CD4-positive, alpha-beta memory T cell (primary cell): ENCODE results near the gene TBC1D14. TPM values are rescaled to one million over a fixed set of nuclear protein-coding genes. Genes with fewer than 3 reads are reported as not detected.

Experiments used
- CTCF ChIA-PET: fragments of 350-600 bp; sonication (Branson Sonifier 250); formaldehyde crosslinking; loops from one replicate; lab custom pipeline; 2021; ENCODE audit warnings: inconsistent platforms; ENCODE audit not compliant: partially characterized antibody; lab: Charles Lee
- POLR2A ChIA-PET: fragments of 350-600 bp; sonication (Branson Sonifier 250); formaldehyde crosslinking; loops from one replicate; lab custom pipeline; 2021; ENCODE audit not compliant: partially characterized antibody; lab: Charles Lee
- DNase-seq, 5 donors: peaks; one replicate each; pipeline versions ENCODE4 v3.0.0 to v3.0.0-alpha.2; 2020 to 2022; ENCODE audit warnings: mixed read lengths in 1 of 5
- H3K27ac ChIP-seq: one replicate; pipeline ENCODE4 v1.7.0; 2013; ENCODE audit warnings: low read depth, low read length
- H3K27me3 ChIP-seq: 2 replicates; pipeline ENCODE4 v1.7.0; 2013; ENCODE audit warnings: mild to moderate bottlenecking, low read length, moderate library complexity; ENCODE audit not compliant: insufficient read depth
- H3K36me3 ChIP-seq: 2 replicates; pipeline ENCODE4 v1.7.0; 2013; ENCODE audit warnings: mild to moderate bottlenecking, low read length, moderate library complexity; ENCODE audit not compliant: insufficient read depth
- H3K4me1 ChIP-seq: 2 replicates; pipeline ENCODE4 v1.7.0; 2013; ENCODE audit warnings: mild to moderate bottlenecking, low read length, moderate library complexity; ENCODE audit not compliant: insufficient read depth
- H3K4me3 ChIP-seq, 2 donors: one replicate each; pipeline ENCODE4 v1.7.0; 2013; ENCODE audit warnings: low read length in 2 of 2, mild to moderate bottlenecking in 1 of 2
- H3K9me3 ChIP-seq, 2 donors: one replicate each; pipeline ENCODE4 v1.7.0; 2013; ENCODE audit warnings: low read length in 2 of 2, control low read depth in 1 of 2; ENCODE audit not compliant: control insufficient read depth in 1 of 2
- H3K27ac Mint-ChIP-seq, 7 donors: one replicate each; pipeline ENCODE4 v1.8.0; 2020 to 2021; ENCODE audit warnings: mixed read lengths in 7 of 7, mild to moderate bottlenecking in 6 of 7, inconsistent platforms in 3 of 7, moderate library complexity in 3 of 7
- H3K27me3 Mint-ChIP-seq, 2 donors: one replicate each; pipeline ENCODE4 v1.8.0; 2020 to 2021; ENCODE audit warnings: mixed read lengths in 2 of 2
- H3K36me3 Mint-ChIP-seq, 2 donors: one replicate each; pipeline ENCODE4 v1.8.0; 2020 to 2021; ENCODE audit warnings: mixed read lengths in 2 of 2, inconsistent platforms in 1 of 2, mild to moderate bottlenecking in 1 of 2
- H3K4me1 Mint-ChIP-seq, 4 donors: one replicate each; pipeline ENCODE4 v1.8.0; 2020 to 2021; ENCODE audit warnings: mixed read lengths in 4 of 4, mild to moderate bottlenecking in 1 of 4
- H3K4me3 Mint-ChIP-seq, 8 donors: one replicate each; pipeline ENCODE4 v1.8.0; 2020 to 2021; ENCODE audit warnings: mixed read lengths in 8 of 8, mild to moderate bottlenecking in 7 of 8, moderate library complexity in 6 of 8, inconsistent platforms in 3 of 8
- H3K9me3 Mint-ChIP-seq, 8 donors: one replicate each; pipeline ENCODE4 v1.8.0; 2020 to 2021; ENCODE audit warnings: mixed read lengths in 8 of 8, mild to moderate bottlenecking in 5 of 8, inconsistent platforms in 3 of 8, moderate library complexity in 1 of 8
- intact Hi-C: fragments of 100-400 bp; cut with micrococcal nuclease; formaldehyde crosslinking; loops from one replicate; pipeline ENCODE4 v1.15.1; 2023
- polyA plus RNA-seq, 2 donors: library from polyadenylated mRNA; unstranded; fragments of 300-500 nt; fragmentation: Illumina TruSeq; gene quantifications; one replicate each; pipeline ENCODE4 v1.2.3, GENCODE V29; 2021
- total RNA-seq, 2 experiments: library from RNA; stranded (reverse); gene quantifications; one replicate each; pipeline ENCODE4 v1.2.3, GENCODE V29; 2021

Gene TBC1D14
- total and polyA plus RNA-seq, 4 experiments from 2014 or later = 40.7 to 80.7 (median 63.0) TPM

DNA sequence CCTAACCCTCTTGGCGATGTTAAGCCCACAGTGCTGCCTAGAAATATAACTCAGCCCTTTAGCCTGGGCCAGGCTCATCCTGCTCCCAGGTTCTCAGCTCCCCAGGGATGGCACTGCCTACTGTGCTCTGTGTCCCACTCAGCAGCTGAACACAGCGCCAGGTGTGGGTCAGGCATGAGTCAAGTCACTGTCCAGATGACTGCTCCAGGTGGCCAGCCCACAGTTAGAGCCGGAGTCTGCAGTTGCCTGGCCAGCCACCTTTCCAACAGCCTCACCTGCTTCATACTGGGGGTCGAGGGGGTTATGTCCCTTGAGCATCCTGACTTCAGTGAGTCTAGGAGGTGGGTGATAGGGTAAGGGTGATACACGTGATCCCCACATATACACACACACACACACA lies 48.4 kb downstream of the TBC1D14 start:
- no peaks in the 10 kb centered on the region for H3K27me3 ChIP-seq
- H3K4me3 Mint-ChIP-seq = no peak overlapping the region
- no peak overlapping the region for H3K4me3 ChIP-seq
- peaks cover 23% of the 10 kb centered on the region for H3K4me1 ChIP-seq
- peaks cover 26 to 73% (median 38%) of the 10 kb centered on the region in 4 donors for H3K4me1 Mint-ChIP-seq
- no peaks in the 10 kb centered on the region for H3K27me3 Mint-ChIP-seq
- H3K9me3 Mint-ChIP-seq = no peaks in the 10 kb centered on the region
- ChIA-PET CTCF (no interaction called here), POLR2A (no interaction called here)
- intact Hi-C loops = no loop called here
- no peak overlapping the region for H3K27ac ChIP-seq
- no peak for DNase-seq
- H3K27ac Mint-ChIP-seq = no peak overlapping the region
- H3K36me3 ChIP-seq = no peaks in the 10 kb centered on the region
- peaks cover 0 to 2% of the 10 kb centered on the region in 2 donors for H3K36me3 Mint-ChIP-seq
- H3K9me3 ChIP-seq = no peaks in the 10 kb centered on the region

DNA sequence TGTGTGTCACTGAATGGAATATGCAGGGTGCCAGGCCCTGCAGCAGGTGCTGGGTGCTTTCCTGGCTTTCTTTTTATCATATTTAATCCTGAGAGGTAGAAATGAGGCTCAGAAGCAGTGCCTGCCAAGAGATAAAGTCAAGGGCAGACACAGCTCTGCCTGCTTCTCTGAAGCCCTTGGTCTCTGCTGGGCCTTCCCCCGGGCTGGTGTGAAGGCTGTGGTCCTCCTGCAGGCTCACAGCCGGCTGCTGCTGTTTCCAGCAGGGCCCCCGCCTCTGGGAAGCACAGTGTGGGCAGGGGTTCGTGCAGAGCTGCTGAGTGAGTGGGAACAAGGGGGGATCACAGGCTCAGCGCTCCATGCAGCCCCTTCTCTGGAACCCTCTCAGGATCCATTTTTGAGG lies 49.6 kb downstream of the TBC1D14 start:
- Mint-ChIP-seq H3K4me3 (no peak overlapping the region), H3K27ac (peak overlapping the region in 2 of 7 donors; percentile 6 to 17), H3K27me3 (no peaks in the 10 kb centered on the region), H3K9me3 (no peaks in the 10 kb centered on the region), H3K36me3 (peaks cover 0 to 2% of the 10 kb centered on the region in 2 donors), H3K4me1 (peaks cover 29 to 83% (median 45%) of the 10 kb centered on the region in 4 donors)
- POLR2A ChIA-PET = no interaction called here
- Histone ChIP-seq H3K27me3 (no peaks in the 10 kb centered on the region), H3K4me1 (peaks cover 36% of the 10 kb centered on the region), H3K4me3 (no peak overlapping the region), H3K9me3 (no peaks in the 10 kb centered on the region), H3K36me3 (no peaks in the 10 kb centered on the region), H3K27ac (no peak overlapping the region)
- CTCF ChIA-PET = interaction anchor here (0.7 kb wide), 1 partner anchor 66 kb away, joined by 3 read pairs; no protein-coding TSS in a partner anchor
- intact Hi-C loops = no loop called here
- no peak for DNase-seq

DNA sequence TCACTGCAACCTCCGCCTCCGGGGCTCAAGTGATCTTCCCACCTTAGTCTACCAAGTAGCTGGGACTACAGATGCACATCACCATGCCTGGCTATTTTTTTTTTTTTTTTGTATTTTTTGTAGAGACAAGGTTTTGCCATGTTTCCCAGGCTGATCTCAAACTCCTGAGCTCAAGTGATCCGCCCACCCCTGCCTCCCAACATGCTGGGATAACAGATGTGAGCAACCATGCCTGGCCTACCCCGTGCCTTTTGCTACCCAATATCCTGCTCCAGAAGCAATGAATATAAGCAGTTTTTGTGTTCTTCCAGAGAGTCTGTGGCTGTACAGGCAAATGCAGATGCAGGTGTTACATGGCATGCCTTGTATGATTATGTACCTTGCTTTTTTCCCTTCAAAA lies 50.5 kb downstream of the TBC1D14 start:
- no peak for DNase-seq
- H3K27ac Mint-ChIP-seq = no peak overlapping the region
- intact Hi-C loops = no loop called here
- no peaks in the 10 kb centered on the region for H3K36me3 ChIP-seq
- no peaks in the 10 kb centered on the region for H3K27me3 Mint-ChIP-seq
- ChIA-PET CTCF (interaction anchor here (0.7 to 2.7 kb wide), 2 partner anchors 14 to 67 kb away, joined by 3 to 10 read pairs; no protein-coding TSS in a partner anchor), POLR2A (no interaction called here)
- H3K4me3 ChIP-seq = no peak overlapping the region
- H3K4me1 Mint-ChIP-seq = peaks cover 27 to 83% (median 45%) of the 10 kb centered on the region in 4 donors
- peaks cover 0 to 2% of the 10 kb centered on the region in 2 donors for H3K36me3 Mint-ChIP-seq
- H3K4me3 Mint-ChIP-seq = no peak overlapping the region
- H3K27me3 ChIP-seq = no peaks in the 10 kb centered on the region
- no peaks in the 10 kb centered on the region for H3K9me3 Mint-ChIP-seq
- no peak overlapping the region for H3K27ac ChIP-seq
- H3K9me3 ChIP-seq = no peaks in the 10 kb centered on the region
- peaks cover 45% of the 10 kb centered on the region for H3K4me1 ChIP-seq

DNA sequence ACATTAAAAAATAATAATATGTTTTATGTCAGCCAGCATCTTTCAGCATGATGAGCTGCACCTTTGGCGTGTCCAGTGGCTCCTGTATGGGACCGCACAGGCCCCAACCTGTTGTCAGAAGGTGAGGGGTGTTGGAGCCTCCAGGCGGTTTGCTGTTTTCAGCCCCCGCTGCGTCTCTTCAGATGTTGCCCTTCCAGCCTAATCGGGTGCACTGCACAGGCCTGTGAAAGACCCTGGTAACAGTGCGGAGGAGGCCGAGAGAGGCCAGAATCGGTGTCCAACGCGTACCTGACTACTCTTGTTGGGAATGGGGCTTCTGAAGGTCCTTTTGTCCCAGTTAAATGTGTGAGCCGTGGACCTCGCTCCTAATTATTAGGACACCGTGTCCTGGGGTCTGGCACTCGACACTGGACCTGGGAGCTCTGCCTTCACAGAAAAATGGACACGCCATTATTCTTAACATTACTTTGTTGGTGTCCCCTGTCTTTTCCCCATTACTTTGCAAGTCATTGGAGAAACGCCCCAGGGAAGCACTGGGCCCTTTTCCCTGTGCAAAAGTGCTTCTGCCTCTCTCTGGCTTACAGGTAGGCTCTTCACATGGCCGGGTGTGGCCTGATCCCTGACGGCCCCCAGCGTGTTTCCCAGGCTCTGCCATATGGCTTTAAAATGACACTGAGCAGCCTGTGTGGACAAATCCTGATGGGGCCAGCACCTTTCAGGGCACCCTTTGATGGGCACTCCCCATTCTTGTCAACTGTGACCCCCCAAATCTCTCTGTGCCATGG lies 51.2 kb downstream of the TBC1D14 start:
- DNase-seq = no peak
- peaks cover 32 to 83% (median 49%) of the 10 kb centered on the region in 4 donors for H3K4me1 Mint-ChIP-seq
- H3K9me3 ChIP-seq = no peaks in the 10 kb centered on the region
- no peak overlapping the region for H3K27ac ChIP-seq
- ChIA-PET CTCF (interaction anchor here (1.3 to 2.7 kb wide), 3 partner anchors 12 to 26 kb away, joined by 4 to 10 read pairs (median 4); no protein-coding TSS in a partner anchor), POLR2A (no interaction called here)
- no peaks in the 10 kb centered on the region for H3K27me3 Mint-ChIP-seq
- H3K36me3 ChIP-seq = no peaks in the 10 kb centered on the region
- intact Hi-C loops = no loop called here
- no peaks in the 10 kb centered on the region for H3K27me3 ChIP-seq
- H3K9me3 Mint-ChIP-seq = no peaks in the 10 kb centered on the region
- no peak overlapping the region for H3K4me3 Mint-ChIP-seq
- H3K36me3 Mint-ChIP-seq = peaks cover 0 to 2% of the 10 kb centered on the region in 2 donors
- H3K4me1 ChIP-seq = peaks cover 48% of the 10 kb centered on the region
- peak overlapping the region in 1 of 7 donors; percentile 23 for H3K27ac Mint-ChIP-seq
- H3K4me3 ChIP-seq = no peak overlapping the region

DNA sequence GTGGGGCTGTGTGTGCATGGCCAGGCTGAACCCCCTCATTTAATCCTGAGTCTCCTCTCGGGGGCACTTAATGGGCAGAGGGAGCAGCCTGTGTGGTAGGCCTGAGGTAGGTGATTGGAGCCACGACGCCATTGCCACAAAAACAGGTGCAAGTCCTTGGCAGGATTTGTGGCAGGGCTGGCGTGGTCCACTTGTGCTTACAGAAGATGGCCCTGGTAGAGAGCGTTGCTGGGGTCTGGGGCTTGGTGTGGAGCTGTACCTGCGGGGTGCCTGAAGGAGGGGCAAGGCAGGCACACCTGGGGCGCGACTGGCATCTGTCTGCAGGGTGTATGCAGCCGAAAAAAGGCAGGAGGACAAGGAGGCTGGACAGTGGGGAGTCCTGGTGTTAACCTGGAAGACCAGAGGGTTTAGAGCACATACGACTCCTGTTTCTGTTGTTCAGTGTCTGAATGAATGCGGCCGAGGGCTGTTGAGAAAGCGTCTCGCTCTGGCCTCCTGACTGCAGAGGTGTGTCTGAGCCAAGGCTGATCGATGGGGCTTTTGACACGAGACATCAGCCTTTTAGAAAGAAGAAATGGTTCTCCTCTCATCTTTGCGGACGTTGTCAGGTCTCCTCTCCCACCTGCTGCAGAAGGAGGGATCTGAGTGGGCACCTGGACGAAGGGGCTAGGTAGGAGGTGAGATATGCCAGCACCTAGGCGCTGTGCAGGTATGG lies 52.0 kb downstream of the TBC1D14 start:
- Mint-ChIP-seq H3K4me1 (peaks cover 34 to 81% (median 54%) of the 10 kb centered on the region in 4 donors), H3K27me3 (no peaks in the 10 kb centered on the region), H3K4me3 (no peak overlapping the region), H3K27ac (peak overlapping the region in 3 of 7 donors; percentile 39 to 53 (median 41)), H3K9me3 (no peaks in the 10 kb centered on the region), H3K36me3 (peaks cover 0 to 2% of the 10 kb centered on the region in 2 donors)
- H3K27me3 ChIP-seq = no peaks in the 10 kb centered on the region
- no peak overlapping the region for H3K27ac ChIP-seq
- intact Hi-C loops = no loop called here
- no peaks in the 10 kb centered on the region for H3K9me3 ChIP-seq
- ChIA-PET POLR2A (no interaction called here), CTCF (interaction anchor here (1.3 to 2.7 kb wide), 3 partner anchors 11 to 25 kb away, joined by 4 to 10 read pairs (median 4); no protein-coding TSS in a partner anchor)
- H3K4me1 ChIP-seq = peaks cover 48% of the 10 kb centered on the region
- no peak for DNase-seq
- no peak overlapping the region for H3K4me3 ChIP-seq
- no peaks in the 10 kb centered on the region for H3K36me3 ChIP-seq

DNA sequence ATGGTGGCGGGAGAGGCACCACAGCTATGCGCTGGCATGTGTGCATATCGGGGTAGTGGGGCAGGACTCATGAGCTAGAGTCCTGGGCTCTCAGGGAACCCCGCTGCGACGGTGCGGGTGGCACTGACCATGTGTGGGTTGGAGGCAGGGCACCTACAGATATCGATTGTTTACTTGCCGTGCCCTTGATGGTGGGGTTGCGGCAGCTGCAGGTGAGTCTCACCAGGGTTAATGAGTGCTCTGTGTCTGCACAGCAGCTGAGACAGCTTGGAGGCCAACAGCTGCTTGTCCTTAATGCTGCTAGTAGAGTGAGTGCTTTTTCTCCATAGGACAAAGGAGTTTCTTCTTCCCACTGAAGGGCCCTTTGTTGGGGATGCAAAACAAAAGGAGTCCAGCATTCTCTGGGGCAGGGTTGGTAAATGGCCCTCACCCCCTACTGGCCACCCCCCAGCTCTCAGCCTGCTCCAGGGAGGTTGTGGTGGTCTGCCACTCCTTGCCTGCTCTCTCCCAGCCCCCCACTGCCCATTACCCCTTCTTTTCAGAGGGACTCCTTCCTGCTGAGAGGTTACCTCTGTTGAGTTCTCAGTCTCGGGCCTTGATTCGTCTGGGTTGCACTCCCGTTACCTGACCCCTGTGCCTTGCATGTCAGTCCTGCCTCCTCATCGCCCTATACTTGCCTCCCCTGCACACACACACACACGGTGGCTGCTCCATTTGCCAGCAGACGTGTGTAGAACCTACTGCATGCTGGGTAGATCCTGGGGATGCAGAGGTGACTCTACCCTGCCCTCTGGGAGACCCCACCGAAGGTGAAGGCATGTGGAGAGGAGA lies 52.8 kb downstream of the TBC1D14 start:
- Histone ChIP-seq H3K4me1 (peaks cover 44% of the 10 kb centered on the region), H3K27me3 (no peaks in the 10 kb centered on the region), H3K27ac (no peak overlapping the region), H3K36me3 (peaks cover under 1% of the 10 kb centered on the region), H3K9me3 (no peaks in the 10 kb centered on the region), H3K4me3 (no peak overlapping the region)
- Mint-ChIP-seq H3K36me3 (peaks cover 5 to 6% of the 10 kb centered on the region in 2 donors), H3K9me3 (no peaks in the 10 kb centered on the region), H3K27ac (peak overlapping the region in 4 of 7 donors; percentile 41 to 53 (median 45)), H3K4me3 (peak overlapping the region in 1 of 8 donors; percentile 26), H3K4me1 (peaks cover 33 to 77% (median 50%) of the 10 kb centered on the region in 4 donors), H3K27me3 (no peaks in the 10 kb centered on the region)
- CTCF ChIA-PET = interaction anchor here (1.0 to 2.7 kb wide), 4 partner anchors 12 to 109 kb away, joined by 3 to 10 read pairs (median 6); no protein-coding TSS in a partner anchor
- no peak for DNase-seq
- intact Hi-C loops = no loop called here
- POLR2A ChIA-PET = no interaction called here
